ENCODE results near the gene NANP. TPM values are rescaled to one million over a fixed set of nuclear protein-coding genes. Genes with fewer than 3 reads are reported as not detected.

NANP gene
- total and polyA plus RNA-seq, 4 donors, result 1.5 to 5.0 (median 3.2) TPM

DNA sequence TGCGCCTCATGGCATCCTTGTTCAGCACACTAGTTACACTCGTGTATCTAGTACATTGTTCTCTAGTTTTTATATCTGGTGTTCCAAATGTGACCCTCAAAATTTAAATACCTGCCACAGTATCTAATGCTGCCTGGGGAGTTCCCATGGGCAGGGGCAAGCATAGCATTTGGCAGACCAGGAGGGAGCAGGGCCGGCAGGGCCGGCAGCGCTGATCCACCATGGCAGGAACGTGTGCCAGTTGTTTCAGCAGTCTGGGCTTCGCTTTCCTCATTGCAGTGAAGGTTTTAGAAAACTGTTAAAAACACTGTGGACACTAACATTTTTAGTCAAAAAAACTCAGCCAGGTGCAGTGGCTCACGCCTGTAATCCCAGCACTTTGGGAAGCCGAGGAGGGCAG, 19.2 kb downstream of the NANP start:
- no peak for DNase-seq (ENCODE audit: low spot score)
- H3K4me3 ChIP-seq (ENCODE audit: low read depth in 1 of 3, low read length in 3 of 3), result no peak overlapping the region
- H3K27ac ChIP-seq (ENCODE audit: low read depth in 1 of 2, low read length in 2 of 2), result no peak overlapping the region
- TF ChIP-seq FOXA2 (IDR thresholded peaks at IDR 0.05), result no peak
- no peak for TF ChIP-seq RAD21 (IDR thresholded peaks at IDR 0.05)
- TF ChIP-seq, protein P1, sequence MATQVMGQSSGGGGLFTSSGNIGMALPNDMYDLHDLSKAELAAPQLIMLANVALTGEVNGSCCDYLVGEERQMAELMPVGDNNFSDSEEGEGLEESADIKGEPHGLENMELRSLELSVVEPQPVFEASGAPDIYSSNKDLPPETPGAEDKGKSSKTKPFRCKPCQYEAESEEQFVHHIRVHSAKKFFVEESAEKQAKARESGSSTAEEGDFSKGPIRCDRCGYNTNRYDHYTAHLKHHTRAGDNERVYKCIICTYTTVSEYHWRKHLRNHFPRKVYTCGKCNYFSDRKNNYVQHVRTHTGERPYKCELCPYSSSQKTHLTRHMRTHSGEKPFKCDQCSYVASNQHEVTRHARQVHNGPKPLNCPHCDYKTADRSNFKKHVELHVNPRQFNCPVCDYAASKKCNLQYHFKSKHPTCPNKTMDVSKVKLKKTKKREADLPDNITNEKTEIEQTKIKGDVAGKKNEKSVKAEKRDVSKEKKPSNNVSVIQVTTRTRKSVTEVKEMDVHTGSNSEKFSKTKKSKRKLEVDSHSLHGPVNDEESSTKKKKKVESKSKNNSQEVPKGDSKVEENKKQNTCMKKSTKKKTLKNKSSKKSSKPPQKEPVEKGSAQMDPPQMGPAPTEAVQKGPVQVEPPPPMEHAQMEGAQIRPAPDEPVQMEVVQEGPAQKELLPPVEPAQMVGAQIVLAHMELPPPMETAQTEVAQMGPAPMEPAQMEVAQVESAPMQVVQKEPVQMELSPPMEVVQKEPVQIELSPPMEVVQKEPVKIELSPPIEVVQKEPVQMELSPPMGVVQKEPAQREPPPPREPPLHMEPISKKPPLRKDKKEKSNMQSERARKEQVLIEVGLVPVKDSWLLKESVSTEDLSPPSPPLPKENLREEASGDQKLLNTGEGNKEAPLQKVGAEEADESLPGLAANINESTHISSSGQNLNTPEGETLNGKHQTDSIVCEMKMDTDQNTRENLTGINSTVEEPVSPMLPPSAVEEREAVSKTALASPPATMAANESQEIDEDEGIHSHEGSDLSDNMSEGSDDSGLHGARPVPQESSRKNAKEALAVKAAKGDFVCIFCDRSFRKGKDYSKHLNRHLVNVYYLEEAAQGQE (IDR thresholded peaks at IDR 0.05), result no peak
- TF ChIP-seq HNF4A (conservative IDR thresholded peaks at IDR 0.05), result no peak
- TF ChIP-seq YY1 (IDR thresholded peaks at IDR 0.05), result no peak
- TF ChIP-seq, protein P2, sequence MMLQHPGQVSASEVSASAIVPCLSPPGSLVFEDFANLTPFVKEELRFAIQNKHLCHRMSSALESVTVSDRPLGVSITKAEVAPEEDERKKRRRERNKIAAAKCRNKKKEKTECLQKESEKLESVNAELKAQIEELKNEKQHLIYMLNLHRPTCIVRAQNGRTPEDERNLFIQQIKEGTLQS (IDR thresholded peaks at IDR 0.05), result no peak
- TF ChIP-seq, protein P3, sequence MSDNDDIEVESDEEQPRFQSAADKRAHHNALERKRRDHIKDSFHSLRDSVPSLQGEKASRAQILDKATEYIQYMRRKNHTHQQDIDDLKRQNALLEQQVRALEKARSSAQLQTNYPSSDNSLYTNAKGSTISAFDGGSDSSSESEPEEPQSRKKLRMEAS (IDR thresholded peaks at IDR 0.05), result no peak
- TF ChIP-seq, protein P4, sequence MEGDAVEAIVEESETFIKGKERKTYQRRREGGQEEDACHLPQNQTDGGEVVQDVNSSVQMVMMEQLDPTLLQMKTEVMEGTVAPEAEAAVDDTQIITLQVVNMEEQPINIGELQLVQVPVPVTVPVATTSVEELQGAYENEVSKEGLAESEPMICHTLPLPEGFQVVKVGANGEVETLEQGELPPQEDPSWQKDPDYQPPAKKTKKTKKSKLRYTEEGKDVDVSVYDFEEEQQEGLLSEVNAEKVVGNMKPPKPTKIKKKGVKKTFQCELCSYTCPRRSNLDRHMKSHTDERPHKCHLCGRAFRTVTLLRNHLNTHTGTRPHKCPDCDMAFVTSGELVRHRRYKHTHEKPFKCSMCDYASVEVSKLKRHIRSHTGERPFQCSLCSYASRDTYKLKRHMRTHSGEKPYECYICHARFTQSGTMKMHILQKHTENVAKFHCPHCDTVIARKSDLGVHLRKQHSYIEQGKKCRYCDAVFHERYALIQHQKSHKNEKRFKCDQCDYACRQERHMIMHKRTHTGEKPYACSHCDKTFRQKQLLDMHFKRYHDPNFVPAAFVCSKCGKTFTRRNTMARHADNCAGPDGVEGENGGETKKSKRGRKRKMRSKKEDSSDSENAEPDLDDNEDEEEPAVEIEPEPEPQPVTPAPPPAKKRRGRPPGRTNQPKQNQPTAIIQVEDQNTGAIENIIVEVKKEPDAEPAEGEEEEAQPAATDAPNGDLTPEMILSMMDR (IDR thresholded peaks at IDR 0.05; ENCODE audit: low read depth, low read length, missing input control), result no peak
- no peak for TF ChIP-seq GABPA (IDR thresholded peaks at IDR 0.05 in 1 of 2, conservative IDR thresholded peaks at IDR 0.05 in 1 of 2)
- no peak for TF ChIP-seq TAF1 (conservative IDR thresholded peaks at IDR 0.05)
- TF ChIP-seq SP1 (IDR thresholded peaks at IDR 0.05), result no peak
- TF ChIP-seq JUND (IDR thresholded peaks at IDR 0.05), result no peak
- TF ChIP-seq NR2F2 (IDR thresholded peaks at IDR 0.05), result no peak
- TF ChIP-seq FOXA1 (IDR thresholded peaks at IDR 0.05), result no peak
- no peak for TF ChIP-seq HNF4G (IDR thresholded peaks at IDR 0.05)
- TF ChIP-seq RXRA (IDR thresholded peaks at IDR 0.05), result no peak
- no peak for TF ChIP-seq EGR1 (IDR thresholded peaks at IDR 0.05; ENCODE audit: low read depth in 2 of 2)
- TF ChIP-seq, protein P5, sequence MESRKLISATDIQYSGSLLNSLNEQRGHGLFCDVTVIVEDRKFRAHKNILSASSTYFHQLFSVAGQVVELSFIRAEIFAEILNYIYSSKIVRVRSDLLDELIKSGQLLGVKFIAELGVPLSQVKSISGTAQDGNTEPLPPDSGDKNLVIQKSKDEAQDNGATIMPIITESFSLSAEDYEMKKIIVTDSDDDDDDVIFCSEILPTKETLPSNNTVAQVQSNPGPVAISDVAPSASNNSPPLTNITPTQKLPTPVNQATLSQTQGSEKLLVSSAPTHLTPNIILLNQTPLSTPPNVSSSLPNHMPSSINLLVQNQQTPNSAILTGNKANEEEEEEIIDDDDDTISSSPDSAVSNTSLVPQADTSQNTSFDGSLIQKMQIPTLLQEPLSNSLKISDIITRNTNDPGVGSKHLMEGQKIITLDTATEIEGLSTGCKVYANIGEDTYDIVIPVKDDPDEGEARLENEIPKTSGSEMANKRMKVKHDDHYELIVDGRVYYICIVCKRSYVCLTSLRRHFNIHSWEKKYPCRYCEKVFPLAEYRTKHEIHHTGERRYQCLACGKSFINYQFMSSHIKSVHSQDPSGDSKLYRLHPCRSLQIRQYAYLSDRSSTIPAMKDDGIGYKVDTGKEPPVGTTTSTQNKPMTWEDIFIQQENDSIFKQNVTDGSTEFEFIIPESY (IDR thresholded peaks at IDR 0.05), result no peak
- peaks cover 3 to 5% (median 4%) of the 10 kb centered on the region in 4 donors for H3K4me1 ChIP-seq (ENCODE audit: control insufficient read depth in 4 of 4, insufficient read depth in 4 of 4, low read length in 3 of 4)
- no peaks in the 10 kb centered on the region for H3K36me3 ChIP-seq (ENCODE audit: control insufficient read depth in 4 of 4, insufficient read depth in 3 of 4, low read depth in 1 of 4, low read length in 3 of 4)
- WGBS, result 92% methylated on average over 9 of the region's 9 CpGs
- H3K9ac ChIP-seq (ENCODE audit: low read depth in 1 of 2, low read length in 2 of 2), result no peak overlapping the region
- H3K9me3 ChIP-seq (ENCODE audit: control insufficient read depth in 4 of 4, low read length in 3 of 4), result no peaks in the 10 kb centered on the region
- no peaks in the 10 kb centered on the region for H3K27me3 ChIP-seq (ENCODE audit: control insufficient read depth in 4 of 4, insufficient read depth in 4 of 4, low read length in 3 of 4)
